Measurements from ENCODE around the gene SNTG2.
"Not testable (repeated sequence)": the region's sequence is repeated elsewhere in the genome, so short reads cannot be mapped to it uniquely, and the experiment has no call there.

Gene SNTG2

GRCh38 chr2:1207962-1208510 lies 257.4 kb downstream of the SNTG2 start:
- DNase-seq: no peak

- DNase-seq: no peak
Measured at GRCh38 chr2:1208522-1208921, 257.9 kb downstream of the SNTG2 start.

DNA sequence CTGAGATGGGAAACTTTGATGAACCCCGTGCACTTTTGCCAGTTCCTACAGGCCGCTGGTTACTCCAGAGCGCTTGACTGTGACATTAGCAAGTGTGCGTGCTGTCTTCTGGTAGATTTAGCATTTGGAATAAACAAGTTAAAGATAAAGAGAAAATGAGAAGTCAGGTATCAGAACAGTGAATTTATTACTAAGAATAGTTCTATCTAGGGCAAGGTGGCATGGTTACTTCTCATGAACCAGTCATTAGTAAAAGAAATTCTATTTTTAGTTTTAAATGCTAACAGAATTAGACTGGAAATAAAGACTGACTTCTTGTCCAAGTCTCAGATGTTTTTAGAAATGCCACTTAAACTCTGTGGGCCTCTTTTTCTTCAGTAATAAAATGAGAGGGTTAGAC lies 258.6 kb downstream of the SNTG2 start:
- no peak for DNase-seq

DNA sequence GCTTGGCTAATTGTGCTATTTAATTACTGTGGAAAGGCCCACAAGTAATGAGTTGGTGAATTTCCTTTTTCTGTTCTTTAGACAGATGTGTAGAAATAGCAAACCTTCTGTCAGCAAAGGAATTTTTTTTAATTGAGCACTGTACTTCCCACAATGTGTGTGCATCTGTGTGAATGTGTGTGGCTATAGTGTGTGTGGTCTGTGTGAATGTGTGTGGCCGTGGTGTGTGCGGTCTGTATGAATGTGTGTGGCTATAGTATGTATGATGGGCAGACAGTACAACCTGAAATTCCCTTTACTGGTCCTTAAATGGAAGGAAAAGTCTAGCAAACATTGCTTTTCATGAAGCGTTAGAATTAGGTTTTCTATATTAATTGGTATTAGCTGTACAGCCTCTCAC lies 259.1 kb downstream of the SNTG2 start:
- DNase-seq: no peak

GRCh38 chr2:1210352-1210751 lies 259.7 kb downstream of the SNTG2 start:
- DNase-seq: no peak

GRCh38 chr2:1219901-1220573 lies 269.4 kb downstream of the SNTG2 start:
- no peak for DNase-seq

- no peak for DNase-seq
Measured at GRCh38 chr2:1222056-1222455, 271.4 kb downstream of the SNTG2 start.

DNA sequence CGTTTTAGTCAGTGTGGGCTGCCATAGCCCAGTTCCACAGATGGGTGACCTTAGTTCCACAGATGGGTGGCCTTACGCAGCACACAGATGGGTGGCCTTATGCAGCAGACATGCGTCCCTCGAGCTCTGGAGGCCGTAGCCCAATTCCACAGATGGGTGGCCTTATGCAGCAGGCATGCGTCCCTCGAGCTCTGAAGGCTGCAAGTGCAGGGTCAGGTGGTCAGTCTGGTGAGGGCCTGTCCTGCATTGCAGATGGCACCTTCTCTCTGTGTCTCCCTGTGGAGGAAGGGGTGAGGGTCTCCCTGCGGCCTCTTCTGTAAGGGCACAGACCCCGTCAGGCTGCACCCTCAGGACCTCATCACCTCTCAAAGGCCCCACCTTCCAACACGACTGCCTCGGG lies 273.1 kb downstream of the SNTG2 start:
- no peak for DNase-seq

DNA sequence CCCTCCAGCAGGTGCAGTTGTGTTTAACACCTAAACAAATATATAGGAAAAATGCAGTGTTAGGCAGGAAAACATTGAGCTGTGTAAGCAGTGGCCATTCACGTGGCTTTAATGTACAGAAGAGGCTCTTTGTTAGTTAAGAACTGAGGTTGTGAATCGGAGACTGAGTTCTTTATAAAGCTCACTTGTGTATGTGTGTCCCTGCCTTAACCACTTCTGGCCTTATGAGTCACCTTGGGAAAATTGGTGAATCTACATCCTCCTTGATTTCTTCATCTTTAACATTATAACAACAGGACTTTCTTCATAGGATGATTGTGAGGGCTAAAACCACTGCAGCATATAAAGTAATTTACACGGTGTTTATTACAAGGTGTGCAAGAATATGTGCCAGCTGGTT lies 274.3 kb downstream of the SNTG2 start:
- no peak for DNase-seq

DNA sequence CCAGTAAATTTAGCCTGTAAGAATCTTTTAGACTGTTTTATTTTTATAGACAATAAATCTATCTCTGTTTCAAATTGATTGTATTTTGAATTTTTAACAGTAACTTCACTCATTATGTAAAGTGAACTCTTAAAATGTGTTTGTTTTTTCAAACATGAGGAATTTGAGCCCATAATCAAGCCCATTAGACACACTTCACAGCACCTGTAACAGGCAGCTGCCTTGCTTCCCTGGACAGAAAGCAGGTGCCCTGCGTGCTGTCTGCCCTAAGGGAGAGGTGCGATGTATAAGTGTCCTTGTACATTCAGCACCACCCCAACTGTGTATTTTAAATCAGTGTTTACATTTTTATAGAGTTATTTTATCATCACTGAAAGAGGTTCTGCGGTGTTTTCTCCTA lies 276.1 kb downstream of the SNTG2 start:
- no peak for DNase-seq

- no peak for DNase-seq
Measured at GRCh38 chr2:1227274-1227900, 276.7 kb downstream of the SNTG2 start.

GRCh38 chr2:1229596-1229995 lies 278.9 kb downstream of the SNTG2 start:
- not testable (repeated sequence) for DNase-seq

DNA sequence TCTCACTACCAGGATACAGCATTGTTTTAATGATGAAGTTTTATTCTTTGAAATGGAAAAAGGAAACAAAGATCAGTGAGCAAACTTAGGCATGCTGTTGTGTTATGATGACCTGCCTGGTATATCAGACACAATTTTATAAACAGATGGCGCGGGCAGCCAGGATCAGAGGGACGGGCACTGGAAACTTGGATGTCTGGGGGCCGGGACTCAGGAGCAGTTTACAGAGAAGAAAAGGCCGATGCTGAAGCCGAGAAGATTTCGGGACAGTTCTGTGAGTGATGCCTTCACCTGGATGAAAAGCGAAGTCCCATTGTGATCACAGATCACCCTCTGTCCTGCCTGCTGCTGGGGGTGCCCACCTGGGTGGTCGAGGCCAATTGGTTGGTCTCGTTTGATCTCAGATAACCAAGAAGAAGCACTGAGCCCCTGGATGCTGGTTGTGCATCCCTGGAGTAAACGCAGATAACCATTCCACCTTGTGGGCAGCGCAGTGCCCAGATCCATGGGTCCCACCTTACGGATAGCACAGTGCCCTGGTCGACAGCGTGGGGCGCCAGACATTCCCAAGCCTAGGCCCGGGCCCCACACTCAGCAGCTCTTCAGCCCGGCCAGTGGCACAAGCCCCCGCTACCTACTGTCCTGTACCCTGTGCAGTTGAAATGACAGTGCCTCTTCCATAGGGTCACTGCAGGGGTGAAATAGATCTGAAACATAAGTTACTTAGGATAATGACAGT lies 279.7 kb downstream of the SNTG2 start:
- no peak for DNase-seq

- DNase-seq: no peak
Measured at GRCh38 chr2:1231466-1232063, 280.9 kb downstream of the SNTG2 start.

DNA sequence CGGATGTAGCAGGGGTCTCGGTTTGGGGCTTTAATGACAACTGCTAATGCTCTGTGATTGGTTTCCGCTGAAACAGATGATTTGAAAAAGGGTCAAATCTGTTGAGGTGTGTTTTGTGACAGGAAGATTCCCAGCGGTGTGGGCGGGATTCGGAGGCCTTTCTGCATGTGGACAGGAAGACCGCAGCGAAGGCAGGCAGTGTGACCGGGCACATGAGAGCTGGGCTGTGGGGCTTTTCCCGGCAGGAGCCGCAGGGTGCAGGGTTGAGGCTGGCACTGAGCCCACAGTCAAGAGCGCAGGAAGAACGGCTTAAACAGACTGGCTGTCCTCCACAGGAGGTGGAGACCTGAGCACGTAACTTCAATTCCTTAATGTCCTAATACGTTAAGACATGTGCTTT lies 282.6 kb downstream of the SNTG2 start:
- no peak for DNase-seq

GRCh38 chr2:1234731-1235308 lies 284.2 kb downstream of the SNTG2 start:
- no peak for DNase-seq

DNA sequence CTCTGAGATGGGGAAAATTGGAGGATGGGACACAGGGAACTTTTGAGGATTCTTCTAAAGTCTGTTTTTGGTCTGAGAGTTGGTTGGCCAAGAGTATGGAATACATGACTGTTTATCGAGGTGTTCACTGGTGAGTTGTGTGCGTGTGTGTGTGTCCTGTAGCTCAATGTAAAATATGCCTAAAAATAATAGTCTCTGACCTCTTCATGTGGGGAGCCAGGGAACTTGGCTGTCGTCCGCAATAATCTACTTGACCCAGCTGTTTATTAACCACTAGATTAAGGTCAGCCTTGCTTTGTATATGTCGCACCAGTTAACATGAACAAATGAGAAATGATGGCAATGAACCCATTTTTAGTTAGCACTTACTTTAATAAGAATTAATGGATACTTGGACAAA lies 285.2 kb downstream of the SNTG2 start:
- no peak for DNase-seq

- no peak for DNase-seq
Measured at GRCh38 chr2:1236606-1237005, 286.0 kb downstream of the SNTG2 start.

GRCh38 chr2:1237783-1238182 lies 287.1 kb downstream of the SNTG2 start:
- no peak for DNase-seq

DNA sequence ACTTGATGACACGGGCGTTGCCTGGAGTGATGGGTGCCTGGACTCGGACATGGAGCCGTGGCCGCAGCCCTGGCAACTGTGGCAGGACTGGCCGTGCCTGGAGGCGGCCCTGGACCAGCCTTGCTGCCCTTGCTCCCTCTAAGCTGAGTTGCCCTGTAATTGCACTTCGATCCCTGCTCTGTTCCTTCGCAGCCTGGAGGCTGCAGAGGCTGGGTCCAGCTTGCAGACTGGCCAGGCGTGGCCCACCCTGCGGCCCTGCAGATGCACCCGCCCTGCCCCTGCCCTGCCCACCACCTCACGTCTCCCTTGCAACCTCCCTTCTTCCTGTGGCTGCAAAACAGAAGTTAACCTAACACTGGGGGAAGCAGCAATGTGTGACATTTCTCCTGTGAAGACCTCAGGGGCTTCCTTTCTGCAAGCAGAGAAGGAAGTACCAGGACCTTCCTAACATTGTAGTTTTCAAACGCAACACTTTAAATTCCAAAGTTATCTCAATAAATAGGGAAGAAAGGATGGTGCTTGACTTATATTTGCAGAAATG lies 288.0 kb downstream of the SNTG2 start:
- no peak for DNase-seq

DNA sequence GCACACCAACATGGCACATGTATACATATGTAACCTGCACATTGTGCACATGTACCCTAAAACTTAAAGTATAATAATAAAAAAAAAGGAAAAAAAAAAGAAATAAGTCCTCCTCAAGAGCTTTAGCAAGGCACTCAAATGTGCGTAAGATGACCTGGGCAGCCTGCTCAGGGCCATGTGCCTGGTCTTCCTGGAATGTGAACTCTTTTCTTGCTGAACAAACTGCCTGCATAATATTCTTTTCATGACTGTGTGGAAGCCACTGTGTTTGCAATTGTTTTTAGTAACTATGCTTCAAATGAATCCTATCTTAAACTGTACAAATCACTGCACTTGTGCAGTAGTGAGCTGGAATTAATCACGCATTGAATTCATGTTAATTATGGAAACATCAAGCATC lies 294.5 kb downstream of the SNTG2 start:
- no peak for DNase-seq

- no peak for DNase-seq
Measured at GRCh38 chr2:1246239-1246638, 295.6 kb downstream of the SNTG2 start.

DNA sequence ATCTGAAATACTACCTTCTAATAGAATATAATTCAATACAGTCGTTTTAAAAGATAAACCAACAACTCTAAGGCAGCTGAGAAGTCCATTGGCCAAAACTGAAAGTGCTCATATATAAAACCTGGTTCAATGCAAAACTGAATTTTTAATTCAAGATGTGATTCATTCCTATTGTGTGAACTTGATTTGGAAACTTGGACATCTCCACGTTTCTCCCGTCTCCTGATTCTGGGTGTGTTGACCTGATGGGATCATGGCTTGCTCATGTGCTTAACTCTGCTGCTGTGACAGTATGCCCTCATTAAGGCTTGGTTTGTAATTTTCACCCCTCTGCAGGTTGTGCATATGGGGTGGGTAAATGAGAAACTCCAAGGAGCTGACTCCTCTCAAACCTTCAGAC lies 296.3 kb downstream of the SNTG2 start:
- no peak for DNase-seq
